GM21360 (cell line): ENCODE results near the gene C16orf46.

Experiments used
- ATAC-seq: cut with Tn5 transposase; IDR thresholded peaks from one replicate; pipeline ENCODE4 v1.9.1; 2021; ENCODE audit warnings: mild to moderate bottlenecking, moderate library complexity; ENCODE audit not compliant: unreplicated experiment

The C16orf46 gene

GRCh38 chr16:81026429-81026828 is 50.6 kb downstream of the C16orf46 start:
- no peak for ATAC-seq

GRCh38 chr16:81018496-81018895 is 58.5 kb downstream of the C16orf46 start:
- ATAC-seq: no peak

GRCh38 chr16:81014672-81015071 is 62.4 kb downstream of the C16orf46 start:
- ATAC-seq: no peak

DNA sequence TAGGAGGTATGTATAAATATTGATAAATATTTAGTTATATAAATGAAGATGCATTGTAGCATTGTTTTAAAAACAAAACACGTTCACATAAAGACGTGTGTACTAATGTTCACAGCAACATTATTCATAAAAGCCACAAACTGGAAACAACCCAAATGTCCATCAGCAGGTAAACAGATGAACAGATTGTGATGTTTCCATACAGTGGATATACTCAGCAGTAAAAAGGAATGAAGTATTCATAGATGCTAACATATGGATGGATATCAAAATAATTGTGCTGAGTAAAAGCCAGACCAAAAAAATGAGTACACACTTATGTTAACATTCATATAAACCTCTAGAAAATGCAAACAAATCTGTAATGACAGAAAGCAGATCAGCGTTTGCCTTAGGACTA is 64.1 kb downstream of the C16orf46 start:
- no peak for ATAC-seq
